Liver (tissue), 9 donors: ENCODE data around the gene DNPEP. TPM values are rescaled to one million over a fixed set of nuclear protein-coding genes. Genes with fewer than 3 reads are reported as not detected.

Experiments used
- DNase-seq: peaks from one replicate; pipeline ENCODE4 v3.0.0-alpha.2; 2017; ENCODE audit warnings: low spot score
- H3K27ac ChIP-seq, 2 donors: one replicate each; pipeline ENCODE4 v1.7.0; 2013; ENCODE audit warnings: inconsistent platforms in 2 of 2, low read length in 2 of 2, control low read depth in 1 of 2, low read depth in 1 of 2, mild to moderate bottlenecking in 1 of 2
- H3K27me3 ChIP-seq, 4 donors: one replicate each; pipeline versions ENCODE4 v1.6.1 to v1.7.0; 2013; ENCODE audit warnings: low read length in 3 of 4, inconsistent platforms in 1 of 4, mild to moderate bottlenecking in 1 of 4, moderate library complexity in 1 of 4; ENCODE audit not compliant: control insufficient read depth in 4 of 4, insufficient read depth in 4 of 4
- H3K36me3 ChIP-seq, 4 donors: one replicate each; pipeline versions ENCODE4 v1.6.1 to v1.7.0; 2013; ENCODE audit warnings: low read length in 3 of 4, mild to moderate bottlenecking in 3 of 4, low read depth in 1 of 4, moderate library complexity in 1 of 4; ENCODE audit not compliant: control insufficient read depth in 4 of 4, insufficient read depth in 3 of 4
- H3K4me1 ChIP-seq, 4 donors: one replicate each; pipeline versions ENCODE4 v1.6.1 to v1.7.0; 2013; ENCODE audit warnings: low read length in 3 of 4, mild to moderate bottlenecking in 3 of 4, moderate library complexity in 1 of 4; ENCODE audit not compliant: control insufficient read depth in 4 of 4, insufficient read depth in 4 of 4
- H3K4me3 ChIP-seq, 3 donors: one replicate each; pipeline versions ENCODE4 v1.6.1 to v1.7.0; 2013; ENCODE audit warnings: low read length in 3 of 3, control low read depth in 1 of 3, low read depth in 1 of 3, mild to moderate bottlenecking in 1 of 3
- H3K9ac ChIP-seq, 2 donors: one replicate each; pipeline ENCODE4 v1.7.0; 2013; ENCODE audit warnings: low read length in 2 of 2, mild to moderate bottlenecking in 2 of 2, moderate library complexity in 2 of 2, control low read depth in 1 of 2, low read depth in 1 of 2
- H3K9me3 ChIP-seq, 4 donors: one replicate each; pipeline versions ENCODE4 v1.6.1 to v1.7.0; 2013; ENCODE audit warnings: low read length in 3 of 4; ENCODE audit not compliant: control insufficient read depth in 4 of 4
- EGR1 ChIP-seq, 2 donors: IDR thresholded peaks; 2 replicates each; pipeline ENCODE4 v1.6.1; 2016 to 2018; ENCODE audit warnings: antibody characterized with exemption in 2 of 2, low read depth in 2 of 2
- FOXA1 ChIP-seq: IDR thresholded peaks from 2 replicates; pipeline ENCODE4 v1.6.1; 2016; ENCODE audit warnings: antibody characterized with exemption
- GABPA ChIP-seq, 2 donors: IDR thresholded peaks in 1 of 2; conservative IDR thresholded peaks in 1 of 2; 2 replicates each; pipeline ENCODE4 v1.6.1; 2016; ENCODE audit warnings: antibody characterized with exemption in 2 of 2, mild to moderate bottlenecking in 1 of 2, moderate library complexity in 1 of 2
- HNF4A ChIP-seq, 2 donors: conservative IDR thresholded peaks; 2 replicates each; pipeline ENCODE4 v1.6.1; 2016; ENCODE audit warnings: antibody characterized with exemption in 2 of 2, mild to moderate bottlenecking in 2 of 2
- HNF4G ChIP-seq: IDR thresholded peaks from 2 replicates; pipeline ENCODE4 v1.6.1; 2016; ENCODE audit warnings: antibody characterized with exemption
- RXRA ChIP-seq, 2 donors: IDR thresholded peaks; 2 replicates each; pipeline ENCODE4 v1.6.1; 2017 to 2018; ENCODE audit warnings: antibody characterized with exemption in 2 of 2, mild to moderate bottlenecking in 1 of 2
- SP1 ChIP-seq: IDR thresholded peaks from 2 replicates; pipeline ENCODE4 v1.6.1; 2018; ENCODE audit warnings: antibody characterized with exemption, mild to moderate bottlenecking
- TAF1 ChIP-seq: conservative IDR thresholded peaks from 2 replicates; pipeline ENCODE4 v1.6.1; 2016; ENCODE audit warnings: antibody characterized with exemption, mild to moderate bottlenecking
- WGBS: extraction: QIAGEN DNeasy Blood & Tissue Kit; methylation state at CpG from one replicate; pipeline ENCODE4 v1.1.7; 2013; 5-methylcytosine and 5-hydroxymethylcytosine counted together
- polyA plus RNA-seq, 2 donors: library from polyadenylated mRNA; stranded (reverse) in 1 of 2; unstranded in 1 of 2; fragments of 200-250 nt in 1 of 2; fragments of >200 nt in 1 of 2; fragmentation: Nextera tagmentation in 1 of 2; extraction: Ambion mirVana in 1 of 2; gene quantifications; one replicate each; pipeline versions ENCODE4 v1.2.1 to v1.2.3, GENCODE V29; 2013 to 2015
- total RNA-seq, 2 donors: library from RNA; depleted of rRNA; stranded (reverse); fragments of >200 nt; gene quantifications; one replicate each; pipeline ENCODE4 v1.2.3, GENCODE V29; 2014
- TF ChIP-seq, protein P1 (sequence below): fragments of 150-350 bp; IDR thresholded peaks from 2 replicates; pipeline ENCODE4 v1.5.1; 2017; ENCODE audit warnings: improper control_type of control experiment, low read depth, low read length; ENCODE audit not compliant: missing input control
- TF ChIP-seq, protein P2 (sequence below): IDR thresholded peaks from 2 replicates; pipeline ENCODE4 v1.6.1; 2016; ENCODE audit warnings: antibody characterized with exemption
- donor health status: healthy.
- donor health status: healthy.
- donor health status: healthy.
- donor health status: healthy.
- donor health status: healthy.

Gene DNPEP
- total and polyA plus RNA-seq, 4 donors, result 25.8 to 58.4 (median 45.8) TPM

DNA sequence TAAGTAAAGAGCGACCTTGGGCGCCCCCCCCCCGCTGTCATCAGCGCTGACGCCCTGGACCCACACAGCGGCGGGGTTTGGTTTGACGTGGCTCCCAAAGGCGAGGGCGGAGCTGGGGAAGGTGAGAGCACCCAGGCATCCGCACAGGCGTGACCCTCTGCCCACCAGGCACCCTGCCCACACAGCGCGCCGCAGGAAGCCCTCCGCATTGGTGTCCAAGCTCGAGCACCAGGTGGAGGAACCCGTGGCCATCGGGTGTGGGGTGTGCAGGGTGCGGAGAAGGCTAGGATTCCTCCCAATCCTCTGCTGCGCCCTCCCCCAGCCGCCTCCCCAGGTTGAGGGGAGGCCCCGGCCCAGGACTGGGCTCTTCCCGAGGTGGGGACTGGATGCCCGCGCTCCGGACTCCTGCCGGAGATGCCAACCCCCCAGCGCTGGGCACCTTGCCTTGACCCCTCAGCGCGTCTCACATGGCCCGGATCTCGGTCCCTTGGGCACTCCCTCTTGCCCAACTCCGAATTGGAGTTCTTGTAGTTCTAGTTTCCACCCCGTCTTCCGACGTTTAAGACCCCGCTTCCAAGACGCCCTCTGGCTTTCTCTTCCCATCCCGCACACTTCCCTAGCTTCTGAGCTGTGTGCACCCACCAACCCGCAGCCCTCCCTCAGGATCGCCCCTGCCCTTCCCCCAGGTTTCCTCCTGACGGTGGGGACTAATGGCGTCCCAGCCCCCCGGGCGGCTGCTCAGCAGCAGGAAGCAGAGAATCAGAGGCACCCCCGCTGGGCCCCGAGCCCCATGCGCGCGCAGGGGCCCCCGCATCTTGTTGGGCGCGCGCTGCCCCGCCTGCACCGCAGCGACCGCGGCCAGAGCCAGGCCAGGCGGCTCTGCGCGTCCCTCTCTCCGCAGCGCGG lies 29.3 kb downstream of the DNPEP start:
- no peak for DNase-seq
- H3K36me3 ChIP-seq, result peaks cover 0 to 4% (median 0%) of the 10 kb centered on the region in 4 donors
- WGBS, result 5% methylated on average over 66 of the region's 66 CpGs

DNA sequence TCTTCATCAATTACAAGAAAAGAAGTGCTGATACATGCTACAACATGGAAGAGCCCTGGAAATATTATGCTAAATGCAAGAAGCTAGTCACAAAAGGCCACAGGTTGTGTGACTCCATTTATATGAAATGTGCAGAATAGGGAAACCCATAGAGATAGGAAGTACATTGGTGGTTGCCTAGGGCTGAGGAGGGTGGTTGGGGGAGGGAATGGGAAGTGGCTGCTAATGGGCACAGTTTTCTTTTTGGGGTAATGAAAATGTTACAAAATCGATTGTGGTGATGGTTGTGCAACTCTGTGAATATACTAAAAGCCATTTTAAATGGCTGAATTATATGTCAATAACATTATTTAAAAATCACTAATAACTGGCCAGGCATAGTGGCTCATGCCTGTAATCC lies 30.9 kb downstream of the DNPEP start:
- DNase-seq, result no peak
- H3K4me3 ChIP-seq, result no peak overlapping the region
- TF ChIP-seq GABPA (IDR thresholded peaks at IDR 0.05 in 1 of 2, conservative IDR thresholded peaks at IDR 0.05 in 1 of 2) (no peak), RXRA (IDR thresholded peaks at IDR 0.05) (no peak), HNF4G (no peak)
- H3K9me3 ChIP-seq, result no peaks in the 10 kb centered on the region
- H3K27me3 ChIP-seq, result peaks cover 0 to 4% (median 4%) of the 10 kb centered on the region in 4 donors
- H3K36me3 ChIP-seq, result peaks cover 0 to 4% (median 0%) of the 10 kb centered on the region in 4 donors
- WGBS, result 60% methylated on average over 1 of the region's 1 CpG
- no peak overlapping the region for H3K9ac ChIP-seq
- no peak overlapping the region for H3K27ac ChIP-seq
- peaks cover 0 to 10% (median 5%) of the 10 kb centered on the region in 4 donors for H3K4me1 ChIP-seq

More for the DNA sequence above, 29.3 kb downstream of the DNPEP start:
- TF ChIP-seq EGR1 (IDR thresholded peaks at IDR 0.05; ENCODE audit: low read depth in 2 of 2), result no peak
- TF ChIP-seq HNF4A (conservative IDR thresholded peaks at IDR 0.05), result no peak
- TF ChIP-seq, protein P1, sequence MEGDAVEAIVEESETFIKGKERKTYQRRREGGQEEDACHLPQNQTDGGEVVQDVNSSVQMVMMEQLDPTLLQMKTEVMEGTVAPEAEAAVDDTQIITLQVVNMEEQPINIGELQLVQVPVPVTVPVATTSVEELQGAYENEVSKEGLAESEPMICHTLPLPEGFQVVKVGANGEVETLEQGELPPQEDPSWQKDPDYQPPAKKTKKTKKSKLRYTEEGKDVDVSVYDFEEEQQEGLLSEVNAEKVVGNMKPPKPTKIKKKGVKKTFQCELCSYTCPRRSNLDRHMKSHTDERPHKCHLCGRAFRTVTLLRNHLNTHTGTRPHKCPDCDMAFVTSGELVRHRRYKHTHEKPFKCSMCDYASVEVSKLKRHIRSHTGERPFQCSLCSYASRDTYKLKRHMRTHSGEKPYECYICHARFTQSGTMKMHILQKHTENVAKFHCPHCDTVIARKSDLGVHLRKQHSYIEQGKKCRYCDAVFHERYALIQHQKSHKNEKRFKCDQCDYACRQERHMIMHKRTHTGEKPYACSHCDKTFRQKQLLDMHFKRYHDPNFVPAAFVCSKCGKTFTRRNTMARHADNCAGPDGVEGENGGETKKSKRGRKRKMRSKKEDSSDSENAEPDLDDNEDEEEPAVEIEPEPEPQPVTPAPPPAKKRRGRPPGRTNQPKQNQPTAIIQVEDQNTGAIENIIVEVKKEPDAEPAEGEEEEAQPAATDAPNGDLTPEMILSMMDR, result no peak
- no peak for TF ChIP-seq TAF1
- TF ChIP-seq, protein P2, sequence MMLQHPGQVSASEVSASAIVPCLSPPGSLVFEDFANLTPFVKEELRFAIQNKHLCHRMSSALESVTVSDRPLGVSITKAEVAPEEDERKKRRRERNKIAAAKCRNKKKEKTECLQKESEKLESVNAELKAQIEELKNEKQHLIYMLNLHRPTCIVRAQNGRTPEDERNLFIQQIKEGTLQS, result no peak
- TF ChIP-seq HNF4G, result no peak
- no peak for TF ChIP-seq SP1
- peaks cover 0 to 10% (median 5%) of the 10 kb centered on the region in 4 donors for H3K4me1 ChIP-seq
- peak overlapping the region in 1 of 3 donors; percentile 19 for H3K4me3 ChIP-seq
- H3K9ac ChIP-seq, result no peak overlapping the region
- no peaks in the 10 kb centered on the region for H3K9me3 ChIP-seq
- H3K27ac ChIP-seq, result no peak overlapping the region
- peaks cover 0 to 4% (median 2%) of the 10 kb centered on the region in 4 donors for H3K27me3 ChIP-seq

DNA sequence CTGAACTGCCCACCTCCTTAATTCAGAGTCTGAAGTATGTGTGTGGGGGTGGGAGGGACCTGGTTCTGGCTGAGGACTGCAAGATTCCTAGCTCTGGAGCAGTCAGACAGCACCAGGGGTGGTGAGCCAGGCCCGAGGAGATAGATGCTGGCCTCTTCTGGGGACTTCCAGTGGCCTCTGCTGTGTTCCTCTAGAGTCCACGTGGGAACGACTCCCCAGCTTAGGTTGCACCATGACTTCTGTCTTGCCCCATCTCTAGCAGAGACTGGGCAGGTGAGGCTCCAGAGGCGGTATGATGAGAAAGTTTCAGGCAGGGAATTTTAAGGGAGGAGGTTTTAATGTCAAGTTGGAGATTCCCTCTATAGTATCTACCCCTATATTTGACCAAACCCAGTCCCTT lies 33.1 kb downstream of the DNPEP start:
- TF ChIP-seq FOXA1, result no peak
- TF ChIP-seq, protein P1, result no peak
- DNase-seq, result no peak
- Histone ChIP-seq H3K9ac (no peak overlapping the region), H3K4me1 (peaks cover 0 to 10% (median 5%) of the 10 kb centered on the region in 4 donors), H3K9me3 (no peaks in the 10 kb centered on the region), H3K4me3 (no peak overlapping the region), H3K36me3 (no peaks in the 10 kb centered on the region), H3K27me3 (peaks cover 0 to 4% (median 4%) of the 10 kb centered on the region in 4 donors), H3K27ac (no peak overlapping the region)
- 62% methylated on average over 4 of the region's 4 CpGs for WGBS
